GM12872 (cell line): ENCODE measurements around the gene LYL1.

Experiments
- TF ChIP-seq, protein P1 (sequence below): IDR thresholded peaks from 3 replicates; pipeline ENCODE4 v1.5.1; 2011; ENCODE audit warnings: low read depth, mild to moderate bottlenecking, low read length, moderate library complexity; ENCODE audit not compliant: insufficient read depth

Gene LYL1

DNA sequence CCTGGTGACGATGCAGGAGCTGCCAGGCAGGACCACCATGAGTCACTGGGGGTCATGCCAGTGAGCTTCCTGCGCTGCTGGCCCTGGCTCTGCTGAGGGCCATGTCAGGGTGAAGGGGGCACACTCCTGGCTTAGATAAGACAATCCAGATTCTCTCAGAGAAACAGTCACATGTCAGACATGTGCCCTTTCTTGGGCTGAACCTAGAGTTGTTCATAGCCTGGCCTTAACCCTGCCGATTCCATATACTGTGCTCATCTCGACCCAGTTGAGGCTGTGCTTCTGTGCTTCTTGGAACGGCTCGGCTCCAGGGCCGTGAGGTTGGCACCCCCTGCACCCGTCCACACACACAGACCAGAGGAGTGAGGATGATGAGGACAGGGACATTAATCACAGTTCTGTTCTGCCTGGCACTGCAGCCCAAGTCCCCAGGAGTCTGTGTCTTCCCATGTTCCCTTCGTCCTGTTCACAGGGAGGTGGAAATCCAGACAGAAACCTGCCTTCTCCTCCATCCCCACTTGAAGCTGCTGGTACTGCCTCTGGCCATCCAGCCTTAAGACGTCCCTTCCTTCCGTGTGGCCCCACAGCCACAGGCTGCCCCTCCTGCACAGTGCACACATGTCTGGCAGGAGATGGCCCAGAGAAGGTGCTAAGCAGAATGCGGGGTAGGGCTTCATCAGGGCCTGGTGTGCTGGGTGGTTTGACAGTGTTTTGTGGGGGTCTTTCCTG is 50.0 kb downstream of the LYL1 start:
- TF ChIP-seq, protein P1, sequence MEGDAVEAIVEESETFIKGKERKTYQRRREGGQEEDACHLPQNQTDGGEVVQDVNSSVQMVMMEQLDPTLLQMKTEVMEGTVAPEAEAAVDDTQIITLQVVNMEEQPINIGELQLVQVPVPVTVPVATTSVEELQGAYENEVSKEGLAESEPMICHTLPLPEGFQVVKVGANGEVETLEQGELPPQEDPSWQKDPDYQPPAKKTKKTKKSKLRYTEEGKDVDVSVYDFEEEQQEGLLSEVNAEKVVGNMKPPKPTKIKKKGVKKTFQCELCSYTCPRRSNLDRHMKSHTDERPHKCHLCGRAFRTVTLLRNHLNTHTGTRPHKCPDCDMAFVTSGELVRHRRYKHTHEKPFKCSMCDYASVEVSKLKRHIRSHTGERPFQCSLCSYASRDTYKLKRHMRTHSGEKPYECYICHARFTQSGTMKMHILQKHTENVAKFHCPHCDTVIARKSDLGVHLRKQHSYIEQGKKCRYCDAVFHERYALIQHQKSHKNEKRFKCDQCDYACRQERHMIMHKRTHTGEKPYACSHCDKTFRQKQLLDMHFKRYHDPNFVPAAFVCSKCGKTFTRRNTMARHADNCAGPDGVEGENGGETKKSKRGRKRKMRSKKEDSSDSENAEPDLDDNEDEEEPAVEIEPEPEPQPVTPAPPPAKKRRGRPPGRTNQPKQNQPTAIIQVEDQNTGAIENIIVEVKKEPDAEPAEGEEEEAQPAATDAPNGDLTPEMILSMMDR: no peak

- TF ChIP-seq, protein P1: no peak
These were observed 51.0 kb downstream of the LYL1 start for GRCh38 chr19:13051557-13052165.

DNA sequence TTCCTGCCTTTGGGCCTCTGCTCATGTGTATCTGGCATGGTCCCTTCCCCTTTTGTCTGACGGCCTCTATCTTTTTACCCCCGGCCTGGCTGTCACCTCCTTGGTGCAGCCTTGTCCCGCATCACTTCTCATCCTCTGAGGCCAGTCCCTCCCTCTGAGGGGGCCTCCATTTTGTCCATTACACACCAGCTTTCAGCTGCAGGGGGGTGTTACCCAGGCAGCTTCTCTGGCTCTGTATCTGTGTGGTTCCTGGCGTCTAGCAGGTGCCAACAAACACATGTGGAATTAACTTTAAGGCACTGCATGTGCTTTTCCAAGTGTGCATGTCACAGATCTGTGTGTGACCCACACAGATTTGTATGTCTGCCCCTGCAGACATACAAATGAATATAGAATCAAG is 52.4 kb downstream of the LYL1 start:
- TF ChIP-seq, protein P1: no peak
